CD4-positive, alpha-beta memory T cell (primary cell): Measurements from ENCODE around the gene TRIM47. TPM values are rescaled to one million over a fixed set of nuclear protein-coding genes. Genes with fewer than 3 reads are reported as not detected.
A peak's percentile ranks its signal among the peaks of the same experiment; 100 is the strongest.

Experiments used
- CTCF ChIA-PET: fragments of 350-600 bp; sonication (Branson Sonifier 250); formaldehyde crosslinking; loops from one replicate; lab custom pipeline; 2021; ENCODE audit warnings: inconsistent platforms; ENCODE audit not compliant: partially characterized antibody; lab: Charles Lee
- POLR2A ChIA-PET: fragments of 350-600 bp; sonication (Branson Sonifier 250); formaldehyde crosslinking; loops from one replicate; lab custom pipeline; 2021; ENCODE audit not compliant: partially characterized antibody; lab: Charles Lee
- DNase-seq, 5 donors: peaks; one replicate each; pipeline versions ENCODE4 v3.0.0 to v3.0.0-alpha.2; 2020 to 2022; ENCODE audit warnings: mixed read lengths in 1 of 5
- H3K27ac ChIP-seq: one replicate; pipeline ENCODE4 v1.7.0; 2013; ENCODE audit warnings: low read depth, low read length
- H3K27me3 ChIP-seq: 2 replicates; pipeline ENCODE4 v1.7.0; 2013; ENCODE audit warnings: mild to moderate bottlenecking, low read length, moderate library complexity; ENCODE audit not compliant: insufficient read depth
- H3K36me3 ChIP-seq: 2 replicates; pipeline ENCODE4 v1.7.0; 2013; ENCODE audit warnings: mild to moderate bottlenecking, low read length, moderate library complexity; ENCODE audit not compliant: insufficient read depth
- H3K4me1 ChIP-seq: 2 replicates; pipeline ENCODE4 v1.7.0; 2013; ENCODE audit warnings: mild to moderate bottlenecking, low read length, moderate library complexity; ENCODE audit not compliant: insufficient read depth
- H3K4me3 ChIP-seq, 2 donors: one replicate each; pipeline ENCODE4 v1.7.0; 2013; ENCODE audit warnings: low read length in 2 of 2, mild to moderate bottlenecking in 1 of 2
- H3K9me3 ChIP-seq, 2 donors: one replicate each; pipeline ENCODE4 v1.7.0; 2013; ENCODE audit warnings: low read length in 2 of 2, control low read depth in 1 of 2; ENCODE audit not compliant: control insufficient read depth in 1 of 2
- H3K27ac Mint-ChIP-seq, 7 donors: one replicate each; pipeline ENCODE4 v1.8.0; 2020 to 2021; ENCODE audit warnings: mixed read lengths in 7 of 7, mild to moderate bottlenecking in 6 of 7, inconsistent platforms in 3 of 7, moderate library complexity in 3 of 7
- H3K27me3 Mint-ChIP-seq, 2 donors: one replicate each; pipeline ENCODE4 v1.8.0; 2020 to 2021; ENCODE audit warnings: mixed read lengths in 2 of 2
- H3K36me3 Mint-ChIP-seq, 2 donors: one replicate each; pipeline ENCODE4 v1.8.0; 2020 to 2021; ENCODE audit warnings: mixed read lengths in 2 of 2, inconsistent platforms in 1 of 2, mild to moderate bottlenecking in 1 of 2
- H3K4me1 Mint-ChIP-seq, 4 donors: one replicate each; pipeline ENCODE4 v1.8.0; 2020 to 2021; ENCODE audit warnings: mixed read lengths in 4 of 4, mild to moderate bottlenecking in 1 of 4
- H3K4me3 Mint-ChIP-seq, 8 donors: one replicate each; pipeline ENCODE4 v1.8.0; 2020 to 2021; ENCODE audit warnings: mixed read lengths in 8 of 8, mild to moderate bottlenecking in 7 of 8, moderate library complexity in 6 of 8, inconsistent platforms in 3 of 8
- H3K9me3 Mint-ChIP-seq, 8 donors: one replicate each; pipeline ENCODE4 v1.8.0; 2020 to 2021; ENCODE audit warnings: mixed read lengths in 8 of 8, mild to moderate bottlenecking in 5 of 8, inconsistent platforms in 3 of 8, moderate library complexity in 1 of 8
- intact Hi-C: fragments of 100-400 bp; cut with micrococcal nuclease; formaldehyde crosslinking; loops from one replicate; pipeline ENCODE4 v1.15.1; 2023
- polyA plus RNA-seq, 2 donors: library from polyadenylated mRNA; unstranded; fragments of 300-500 nt; fragmentation: Illumina TruSeq; gene quantifications; one replicate each; pipeline ENCODE4 v1.2.3, GENCODE V29; 2021
- total RNA-seq, 2 experiments: library from RNA; stranded (reverse); gene quantifications; one replicate each; pipeline ENCODE4 v1.2.3, GENCODE V29; 2021

TRIM47 gene
- total and polyA plus RNA-seq, 4 experiments from 2014 or later = 11.2 to 26.8 (median 20.0) TPM

DNA sequence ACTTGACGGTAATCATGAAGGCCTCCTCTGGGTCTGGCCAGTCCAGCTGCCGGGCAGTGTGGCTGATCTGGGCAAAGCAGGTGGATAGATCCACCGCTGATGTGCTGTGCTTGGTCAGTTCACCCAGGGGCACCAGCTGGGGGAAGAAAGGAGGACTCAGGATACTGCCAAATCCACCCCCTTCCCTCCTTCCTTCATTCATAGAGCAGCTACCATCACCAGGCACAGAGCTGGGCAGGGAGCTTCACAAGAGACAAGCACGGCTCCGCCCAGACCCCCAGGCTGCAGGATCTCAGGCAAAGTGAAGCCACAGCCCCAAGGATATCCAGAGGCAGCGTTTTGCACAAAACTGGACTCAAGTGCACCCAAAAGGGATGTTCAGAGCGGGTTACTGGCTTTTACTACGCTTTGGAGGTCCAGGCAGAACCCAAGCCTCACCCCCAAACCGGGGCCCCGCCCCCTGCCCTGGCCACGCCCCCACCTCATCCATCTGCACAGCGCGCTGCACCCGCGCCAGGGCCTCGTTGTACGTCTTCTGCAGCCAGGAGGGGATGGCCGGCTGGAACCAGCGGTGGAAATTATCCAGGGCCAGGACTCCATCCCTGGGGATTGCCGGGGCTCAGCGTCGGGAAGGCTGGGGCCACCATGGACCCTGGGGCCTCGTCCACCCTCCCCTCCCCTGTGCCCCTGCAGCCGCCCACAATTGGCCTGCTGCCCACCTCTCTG is 43.3 kb downstream of the TRIM47 start:
- H3K9me3 Mint-ChIP-seq = no peaks in the 10 kb centered on the region
- Histone ChIP-seq H3K27ac (peak overlapping the region; percentile 75), H3K9me3 (no peaks in the 10 kb centered on the region), H3K4me3 (no peak overlapping the region), H3K27me3 (no peaks in the 10 kb centered on the region), H3K4me1 (peaks cover 35% of the 10 kb centered on the region), H3K36me3 (peaks cover 57% of the 10 kb centered on the region)
- intact Hi-C loops = no loop called here
- peaks cover 20 to 52% of the 10 kb centered on the region in 2 donors for H3K36me3 Mint-ChIP-seq
- ChIA-PET POLR2A (interaction anchor here (0.6 to 26.2 kb wide), 5 partner anchors 10 to 57 kb away, joined by 3 to 556 read pairs (median 19); partner anchors contain the start of genes UNC13D, UNK and WBP2), CTCF (interaction anchor here (1.0 to 3.0 kb wide), 4 partner anchors 8 to 20 kb away, joined by 3 to 14 read pairs (median 4); partner anchors contain the start of gene WBP2)
- no peaks in the 10 kb centered on the region for H3K27me3 Mint-ChIP-seq
- H3K4me1 Mint-ChIP-seq = peaks cover 19 to 42% (median 27%) of the 10 kb centered on the region in 4 donors
- peak overlapping the region in 3 of 8 donors; percentile 17 to 29 (median 25) for H3K4me3 Mint-ChIP-seq
- no peak for DNase-seq
- H3K27ac Mint-ChIP-seq = peak overlapping the region in 5 of 7 donors; percentile 37 to 77 (median 72)

DNA sequence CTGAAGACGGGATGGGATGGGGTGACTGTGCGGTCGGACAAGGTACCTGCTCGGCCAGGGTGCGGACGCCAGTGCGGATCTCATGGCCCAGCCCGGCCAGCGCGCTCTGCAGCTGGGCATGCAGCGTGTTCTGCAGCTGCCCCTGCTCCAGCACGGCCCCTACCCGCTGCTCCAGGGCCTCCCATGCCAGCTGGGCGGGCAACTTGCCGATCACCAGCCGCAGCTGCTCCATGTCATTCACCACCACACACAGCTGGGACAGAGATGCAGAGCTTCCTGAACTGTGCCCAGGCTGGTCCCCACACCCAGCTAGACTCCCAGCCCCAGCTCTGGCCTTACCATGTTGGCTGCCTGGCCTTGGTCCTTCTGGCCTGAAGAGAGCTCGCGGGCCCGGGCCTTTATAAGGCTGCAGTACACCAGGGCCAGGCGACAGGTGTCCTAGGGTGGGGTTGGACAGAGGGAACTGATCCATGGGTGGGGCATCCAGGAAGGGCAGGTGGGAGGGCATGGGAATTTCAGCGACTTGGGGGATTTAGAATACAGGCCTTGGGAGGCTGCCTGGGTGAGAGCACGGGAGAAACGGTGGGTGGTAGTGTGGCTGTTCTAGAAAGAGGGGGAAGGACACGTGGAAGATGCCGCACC is 44.0 kb downstream of the TRIM47 start:
- H3K36me3 Mint-ChIP-seq = peaks cover 18 to 56% of the 10 kb centered on the region in 2 donors
- no peaks in the 10 kb centered on the region for H3K27me3 ChIP-seq
- H3K4me3 ChIP-seq = no peak overlapping the region
- intact Hi-C loops = no loop called here
- H3K36me3 ChIP-seq = peaks cover 57% of the 10 kb centered on the region
- H3K4me3 Mint-ChIP-seq = peak overlapping the region in 2 of 8 donors; percentile 17 to 25
- no peak for DNase-seq
- no peaks in the 10 kb centered on the region for H3K9me3 ChIP-seq
- ChIA-PET POLR2A (interaction anchor here (0.6 to 26.2 kb wide), 9 partner anchors 9 to 54 kb away, joined by 3 to 556 read pairs (median 9); partner anchors contain the start of genes UNC13D, UNK and WBP2), CTCF (interaction anchor here (0.8 to 3.0 kb wide), 4 partner anchors 7 to 81 kb away, joined by 3 to 14 read pairs (median 4); partner anchors contain the start of gene WBP2)
- no peaks in the 10 kb centered on the region for H3K27me3 Mint-ChIP-seq
- H3K4me1 ChIP-seq = peaks cover 35% of the 10 kb centered on the region
- peaks cover 19 to 39% (median 27%) of the 10 kb centered on the region in 4 donors for H3K4me1 Mint-ChIP-seq
- peak overlapping the region; percentile 75 for H3K27ac ChIP-seq
- peak overlapping the region in 5 of 7 donors; percentile 74 to 94 (median 88) for H3K27ac Mint-ChIP-seq
- H3K9me3 Mint-ChIP-seq = no peaks in the 10 kb centered on the region

- Mint-ChIP-seq H3K36me3 (peaks cover 15 to 49% of the 10 kb centered on the region in 2 donors), H3K4me3 (peak overlapping the region; percentile 52 to 88 (median 74)), H3K27me3 (no peaks in the 10 kb centered on the region), H3K9me3 (no peaks in the 10 kb centered on the region), H3K27ac (peak overlapping the region; percentile 88 to 99 (median 95)), H3K4me1 (peaks cover 19 to 45% (median 33%) of the 10 kb centered on the region in 4 donors)
- H3K4me3 ChIP-seq = peak overlapping the region; percentile 23 to 31
- POLR2A ChIA-PET = interaction anchor here (1.0 to 26.2 kb wide), 14 partner anchors 8 to 67 kb away, joined by 3 to 556 read pairs (median 4); partner anchors contain the start of genes GALK1, TRIM65, UNC13D and UNK
- CTCF ChIA-PET = interaction anchor here (0.9 to 3.0 kb wide), 9 partner anchors 10 to 53 kb away, joined by 3 to 14 read pairs (median 4); partner anchors contain the start of genes TRIM47 and WBP2
- peak; percentile 28 to 57 (median 32) for DNase-seq
- H3K4me1 ChIP-seq = peaks cover 40% of the 10 kb centered on the region
- intact Hi-C loops = loop anchor here (1.0 kb wide), 1 partner anchor 10 kb away; no protein-coding TSS in a partner anchor
- H3K27me3 ChIP-seq = no peaks in the 10 kb centered on the region
- peaks cover 58% of the 10 kb centered on the region for H3K36me3 ChIP-seq
- peak overlapping the region; percentile 75 for H3K27ac ChIP-seq
- no peaks in the 10 kb centered on the region for H3K9me3 ChIP-seq
These were observed 45.6 kb downstream of the TRIM47 start for GRCh38 chr17:75832652-75833400.

GRCh38 chr17:75832164-75832651 is 46.2 kb downstream of the TRIM47 start:
- peaks cover 13 to 50% of the 10 kb centered on the region in 2 donors for H3K36me3 Mint-ChIP-seq
- H3K4me1 ChIP-seq = peaks cover 46% of the 10 kb centered on the region
- H3K4me3 ChIP-seq = peak overlapping the region; percentile 23 to 31

GRCh38 chr17:75831032-75831571 is 47.3 kb downstream of the TRIM47 start:
- Mint-ChIP-seq H3K4me3 (no peak overlapping the region), H3K9me3 (no peaks in the 10 kb centered on the region), H3K27me3 (no peaks in the 10 kb centered on the region), H3K36me3 (peaks cover 16 to 45% of the 10 kb centered on the region in 2 donors), H3K27ac (peak overlapping the region in 3 of 7 donors; percentile 56 to 65 (median 60)), H3K4me1 (peaks cover 19 to 50% (median 36%) of the 10 kb centered on the region in 4 donors)
- peaks cover 50% of the 10 kb centered on the region for H3K4me1 ChIP-seq
- no peak for DNase-seq
- no peaks in the 10 kb centered on the region for H3K9me3 ChIP-seq
- intact Hi-C loops = no loop called here
- peaks cover 56% of the 10 kb centered on the region for H3K36me3 ChIP-seq
- H3K27me3 ChIP-seq = no peaks in the 10 kb centered on the region
- POLR2A ChIA-PET = interaction anchor here (0.6 to 26.2 kb wide), 5 partner anchors 10 to 561 kb away, joined by 3 to 556 read pairs (median 41); partner anchors contain the start of genes UNC13D, UNK and WBP2
- CTCF ChIA-PET = interaction anchor here (1.0 to 2.2 kb wide), 9 partner anchors 14 to 78 kb away, joined by 3 to 14 read pairs (median 4); partner anchors contain the start of genes GALK1 and WBP2
- no peak overlapping the region for H3K4me3 ChIP-seq
- H3K27ac ChIP-seq = no peak overlapping the region

More at GRCh38 chr17:75832164-75832651, 46.2 kb downstream of the TRIM47 start:
- Mint-ChIP-seq H3K4me1 (peaks cover 19 to 46% (median 36%) of the 10 kb centered on the region in 4 donors), H3K9me3 (no peaks in the 10 kb centered on the region), H3K27ac (peak overlapping the region; percentile 88 to 99 (median 95)), H3K27me3 (no peaks in the 10 kb centered on the region), H3K4me3 (peak overlapping the region; percentile 49 to 84 (median 68))
- ChIA-PET CTCF (interaction anchor here (0.9 to 3.0 kb wide), 6 partner anchors 10 to 52 kb away, joined by 3 to 14 read pairs (median 6); partner anchors contain the start of gene TRIM47), POLR2A (interaction anchor here (1.0 to 26.2 kb wide), 12 partner anchors 8 to 67 kb away, joined by 3 to 556 read pairs (median 4); partner anchors contain the start of genes GALK1, TRIM65, UNC13D and UNK)
- Histone ChIP-seq H3K27ac (peak overlapping the region; percentile 75), H3K9me3 (no peaks in the 10 kb centered on the region), H3K36me3 (peaks cover 56% of the 10 kb centered on the region), H3K27me3 (no peaks in the 10 kb centered on the region)
- DNase-seq = peak; percentile 53 to 83 (median 71)
- intact Hi-C loops = loop anchor here (1.0 kb wide), 1 partner anchor 11 kb away; no protein-coding TSS in a partner anchor
